Liver (tissue), 3 donors: ENCODE data around the gene GSTT4.

ENCODE experiments used
- EGR1 ChIP-seq, 2 donors: IDR thresholded peaks; 2 replicates each; pipeline ENCODE4 v1.6.1; 2016 to 2018; ENCODE audit warnings: antibody characterized with exemption in 2 of 2, low read depth in 2 of 2
- FOXA1 ChIP-seq: IDR thresholded peaks from 2 replicates; pipeline ENCODE4 v1.6.1; 2016; ENCODE audit warnings: antibody characterized with exemption
- JUND ChIP-seq, 2 donors: IDR thresholded peaks; 2 replicates each; pipeline ENCODE4 v1.6.1; 2016; ENCODE audit warnings: antibody characterized with exemption in 2 of 2
- RAD21 ChIP-seq, 2 donors: IDR thresholded peaks; 2 replicates each; pipeline ENCODE4 v1.6.1; 2016; ENCODE audit warnings: antibody characterized with exemption in 2 of 2, mild to moderate bottlenecking in 2 of 2
- RXRA ChIP-seq, 2 donors: IDR thresholded peaks; 2 replicates each; pipeline ENCODE4 v1.6.1; 2017 to 2018; ENCODE audit warnings: antibody characterized with exemption in 2 of 2, mild to moderate bottlenecking in 1 of 2
- TAF1 ChIP-seq: conservative IDR thresholded peaks from 2 replicates; pipeline ENCODE4 v1.6.1; 2016; ENCODE audit warnings: antibody characterized with exemption, mild to moderate bottlenecking
- YY1 ChIP-seq: IDR thresholded peaks from 2 replicates; pipeline ENCODE4 v1.6.1; 2016; ENCODE audit warnings: antibody characterized with exemption, mild to moderate bottlenecking
- TF ChIP-seq, protein P1 (sequence below): fragments of 150-350 bp; IDR thresholded peaks from 2 replicates; pipeline ENCODE4 v1.5.1; 2017; ENCODE audit warnings: improper control_type of control experiment, low read depth, low read length; ENCODE audit not compliant: missing input control
- TF ChIP-seq, protein P2 (sequence below): IDR thresholded peaks from 2 replicates; pipeline ENCODE4 v1.6.1; 2016; ENCODE audit warnings: antibody characterized with exemption
- TF ChIP-seq, protein P3 (sequence below): IDR thresholded peaks from 2 replicates; pipeline ENCODE4 v1.6.1; 2016; ENCODE audit warnings: antibody characterized with exemption, mild to moderate bottlenecking
- TF ChIP-seq, protein P4 (sequence below): IDR thresholded peaks from 2 replicates; pipeline ENCODE4 v1.6.1; 2016; ENCODE audit warnings: antibody characterized with exemption
- donor health status: healthy.
- donor health status: healthy.

DNA sequence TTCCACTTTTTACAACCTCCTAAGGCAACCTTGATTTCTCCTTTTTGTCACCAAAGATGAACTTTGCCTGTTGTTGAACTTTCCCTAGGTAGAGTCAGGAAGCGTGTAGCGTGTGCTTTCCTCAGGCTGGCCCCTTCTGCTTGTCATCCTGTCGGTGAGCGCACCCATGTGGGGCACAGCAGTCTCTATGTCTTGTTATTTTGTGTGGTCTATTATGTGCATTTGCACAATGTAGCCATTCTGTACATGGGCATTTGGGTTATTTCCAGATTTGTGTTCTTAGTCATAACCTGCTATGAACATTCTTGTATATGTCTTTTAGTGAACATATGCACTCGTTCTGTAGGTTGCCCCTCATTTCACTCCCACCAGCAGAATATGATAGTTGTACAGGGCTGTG lies 40.8 kb upstream of the GSTT4 start:
- TF ChIP-seq, protein P1, sequence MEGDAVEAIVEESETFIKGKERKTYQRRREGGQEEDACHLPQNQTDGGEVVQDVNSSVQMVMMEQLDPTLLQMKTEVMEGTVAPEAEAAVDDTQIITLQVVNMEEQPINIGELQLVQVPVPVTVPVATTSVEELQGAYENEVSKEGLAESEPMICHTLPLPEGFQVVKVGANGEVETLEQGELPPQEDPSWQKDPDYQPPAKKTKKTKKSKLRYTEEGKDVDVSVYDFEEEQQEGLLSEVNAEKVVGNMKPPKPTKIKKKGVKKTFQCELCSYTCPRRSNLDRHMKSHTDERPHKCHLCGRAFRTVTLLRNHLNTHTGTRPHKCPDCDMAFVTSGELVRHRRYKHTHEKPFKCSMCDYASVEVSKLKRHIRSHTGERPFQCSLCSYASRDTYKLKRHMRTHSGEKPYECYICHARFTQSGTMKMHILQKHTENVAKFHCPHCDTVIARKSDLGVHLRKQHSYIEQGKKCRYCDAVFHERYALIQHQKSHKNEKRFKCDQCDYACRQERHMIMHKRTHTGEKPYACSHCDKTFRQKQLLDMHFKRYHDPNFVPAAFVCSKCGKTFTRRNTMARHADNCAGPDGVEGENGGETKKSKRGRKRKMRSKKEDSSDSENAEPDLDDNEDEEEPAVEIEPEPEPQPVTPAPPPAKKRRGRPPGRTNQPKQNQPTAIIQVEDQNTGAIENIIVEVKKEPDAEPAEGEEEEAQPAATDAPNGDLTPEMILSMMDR: no peak
- TF ChIP-seq, protein P2, sequence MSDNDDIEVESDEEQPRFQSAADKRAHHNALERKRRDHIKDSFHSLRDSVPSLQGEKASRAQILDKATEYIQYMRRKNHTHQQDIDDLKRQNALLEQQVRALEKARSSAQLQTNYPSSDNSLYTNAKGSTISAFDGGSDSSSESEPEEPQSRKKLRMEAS: no peak
- TF ChIP-seq, protein P3, sequence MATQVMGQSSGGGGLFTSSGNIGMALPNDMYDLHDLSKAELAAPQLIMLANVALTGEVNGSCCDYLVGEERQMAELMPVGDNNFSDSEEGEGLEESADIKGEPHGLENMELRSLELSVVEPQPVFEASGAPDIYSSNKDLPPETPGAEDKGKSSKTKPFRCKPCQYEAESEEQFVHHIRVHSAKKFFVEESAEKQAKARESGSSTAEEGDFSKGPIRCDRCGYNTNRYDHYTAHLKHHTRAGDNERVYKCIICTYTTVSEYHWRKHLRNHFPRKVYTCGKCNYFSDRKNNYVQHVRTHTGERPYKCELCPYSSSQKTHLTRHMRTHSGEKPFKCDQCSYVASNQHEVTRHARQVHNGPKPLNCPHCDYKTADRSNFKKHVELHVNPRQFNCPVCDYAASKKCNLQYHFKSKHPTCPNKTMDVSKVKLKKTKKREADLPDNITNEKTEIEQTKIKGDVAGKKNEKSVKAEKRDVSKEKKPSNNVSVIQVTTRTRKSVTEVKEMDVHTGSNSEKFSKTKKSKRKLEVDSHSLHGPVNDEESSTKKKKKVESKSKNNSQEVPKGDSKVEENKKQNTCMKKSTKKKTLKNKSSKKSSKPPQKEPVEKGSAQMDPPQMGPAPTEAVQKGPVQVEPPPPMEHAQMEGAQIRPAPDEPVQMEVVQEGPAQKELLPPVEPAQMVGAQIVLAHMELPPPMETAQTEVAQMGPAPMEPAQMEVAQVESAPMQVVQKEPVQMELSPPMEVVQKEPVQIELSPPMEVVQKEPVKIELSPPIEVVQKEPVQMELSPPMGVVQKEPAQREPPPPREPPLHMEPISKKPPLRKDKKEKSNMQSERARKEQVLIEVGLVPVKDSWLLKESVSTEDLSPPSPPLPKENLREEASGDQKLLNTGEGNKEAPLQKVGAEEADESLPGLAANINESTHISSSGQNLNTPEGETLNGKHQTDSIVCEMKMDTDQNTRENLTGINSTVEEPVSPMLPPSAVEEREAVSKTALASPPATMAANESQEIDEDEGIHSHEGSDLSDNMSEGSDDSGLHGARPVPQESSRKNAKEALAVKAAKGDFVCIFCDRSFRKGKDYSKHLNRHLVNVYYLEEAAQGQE: no peak
- TF ChIP-seq RXRA (IDR thresholded peaks at IDR 0.05) (no peak), JUND (IDR thresholded peaks at IDR 0.05) (no peak), YY1 (no peak), EGR1 (IDR thresholded peaks at IDR 0.05; ENCODE audit: low read depth in 2 of 2) (no peak), TAF1 (no peak), RAD21 (IDR thresholded peaks at IDR 0.05) (no peak), FOXA1 (no peak)
- TF ChIP-seq, protein P4, sequence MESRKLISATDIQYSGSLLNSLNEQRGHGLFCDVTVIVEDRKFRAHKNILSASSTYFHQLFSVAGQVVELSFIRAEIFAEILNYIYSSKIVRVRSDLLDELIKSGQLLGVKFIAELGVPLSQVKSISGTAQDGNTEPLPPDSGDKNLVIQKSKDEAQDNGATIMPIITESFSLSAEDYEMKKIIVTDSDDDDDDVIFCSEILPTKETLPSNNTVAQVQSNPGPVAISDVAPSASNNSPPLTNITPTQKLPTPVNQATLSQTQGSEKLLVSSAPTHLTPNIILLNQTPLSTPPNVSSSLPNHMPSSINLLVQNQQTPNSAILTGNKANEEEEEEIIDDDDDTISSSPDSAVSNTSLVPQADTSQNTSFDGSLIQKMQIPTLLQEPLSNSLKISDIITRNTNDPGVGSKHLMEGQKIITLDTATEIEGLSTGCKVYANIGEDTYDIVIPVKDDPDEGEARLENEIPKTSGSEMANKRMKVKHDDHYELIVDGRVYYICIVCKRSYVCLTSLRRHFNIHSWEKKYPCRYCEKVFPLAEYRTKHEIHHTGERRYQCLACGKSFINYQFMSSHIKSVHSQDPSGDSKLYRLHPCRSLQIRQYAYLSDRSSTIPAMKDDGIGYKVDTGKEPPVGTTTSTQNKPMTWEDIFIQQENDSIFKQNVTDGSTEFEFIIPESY: no peak
